22Rv1 (cell line): ENCODE results near the gene RPS14.

Source experiments
- H3K27ac ChIP-seq: fragments of 450-650 bp; 2 replicates; pipeline ENCODE4 v1.5.1; 2017
- CTCF ChIP-seq: fragments of 450-650 bp; IDR thresholded peaks from 2 replicates; pipeline ENCODE4 v1.5.1; 2017; ENCODE audit warnings: mild to moderate bottlenecking
- ZFX ChIP-seq: fragments of 450-650 bp; IDR thresholded peaks from 2 replicates; pipeline ENCODE4 v1.6.1; 2017; ENCODE audit warnings: antibody characterized with exemption, borderline replicate concordance

The RPS14 gene

GRCh38 chr5:150410524-150411244 is 38.9 kb downstream of the RPS14 start:
- H3K27ac ChIP-seq = no peak overlapping the region
- TF ChIP-seq CTCF (no peak), ZFX (no peak)

GRCh38 chr5:150409638-150410523 is 39.7 kb downstream of the RPS14 start:
- H3K27ac ChIP-seq = no peak overlapping the region

GRCh38 chr5:150408231-150408943 is 41.2 kb downstream of the RPS14 start:
- no peak for TF ChIP-seq ZFX
- TF ChIP-seq CTCF = no peak
- no peak overlapping the region for H3K27ac ChIP-seq

More at GRCh38 chr5:150409638-150410523, 39.7 kb downstream of the RPS14 start:
- no peak for TF ChIP-seq CTCF
- no peak for TF ChIP-seq ZFX

GRCh38 chr5:150407096-150407720 is 42.3 kb downstream of the RPS14 start:
- H3K27ac ChIP-seq = no peak overlapping the region
- TF ChIP-seq ZFX = no peak

GRCh38 chr5:150406723-150407095 is 42.8 kb downstream of the RPS14 start:
- TF ChIP-seq ZFX = no peak
- TF ChIP-seq CTCF = no peak

GRCh38 chr5:150406103-150406722 is 43.3 kb downstream of the RPS14 start:
- TF ChIP-seq ZFX = no peak
- no peak for TF ChIP-seq CTCF
- no peak overlapping the region for H3K27ac ChIP-seq

More at GRCh38 chr5:150406723-150407095, 42.8 kb downstream of the RPS14 start:
- H3K27ac ChIP-seq = no peak overlapping the region
